Neural crest cell (in vitro differentiated cells): ENCODE data around the gene LRRC7. TPM values are rescaled to one million over a fixed set of nuclear protein-coding genes. Genes with fewer than 3 reads are reported as not detected.

ENCODE experiments used
- DNase-seq: peaks from one replicate; pipeline ENCODE4 v3.0.0; 2021; ENCODE audit warnings: low read depth, mixed read lengths, low spot score
- H3K27ac Mint-ChIP-seq: one replicate; pipeline ENCODE4 v1.8.0; 2021; ENCODE audit warnings: mild to moderate bottlenecking, mixed read lengths; ENCODE audit not compliant: unreplicated experiment
- H3K27me3 Mint-ChIP-seq: 2 replicates; pipeline ENCODE4 v1.8.0; 2021; ENCODE audit warnings: low read depth, mild to moderate bottlenecking, mixed read lengths
- H3K36me3 Mint-ChIP-seq: 2 replicates; pipeline ENCODE4 v1.8.0; 2021; ENCODE audit warnings: low read depth, mild to moderate bottlenecking, mixed read lengths
- H3K4me1 Mint-ChIP-seq: 2 replicates; pipeline ENCODE4 v1.8.0; 2021; ENCODE audit warnings: mixed read lengths
- H3K4me3 Mint-ChIP-seq: one replicate; pipeline ENCODE4 v1.8.0; 2021; ENCODE audit warnings: mild to moderate bottlenecking, mixed read lengths
- H3K9me3 Mint-ChIP-seq: 2 replicates; pipeline ENCODE4 v1.8.0; 2021; ENCODE audit warnings: mixed read lengths
- total RNA-seq: library from RNA; stranded (reverse); gene quantifications from 2 replicates; pipeline ENCODE4 v1.2.1, GENCODE V29; 2021
- TF ChIP-seq, protein P1 (sequence below): fragments of 200-600 bp; sonication (generic); conservative IDR thresholded peaks from 2 replicates; pipeline ENCODE4 v1.5.0; 2021; ENCODE audit warnings: antibody characterized with exemption, mild to moderate bottlenecking

The LRRC7 gene
- total RNA-seq, 1 donor from 2014 or later: 2.4 TPM

GRCh38 chr1:69833536-69833935, 265.8 kb downstream of the LRRC7 start:
- no peaks in the 10 kb centered on the region for H3K9me3 Mint-ChIP-seq
- TF ChIP-seq, protein P1, sequence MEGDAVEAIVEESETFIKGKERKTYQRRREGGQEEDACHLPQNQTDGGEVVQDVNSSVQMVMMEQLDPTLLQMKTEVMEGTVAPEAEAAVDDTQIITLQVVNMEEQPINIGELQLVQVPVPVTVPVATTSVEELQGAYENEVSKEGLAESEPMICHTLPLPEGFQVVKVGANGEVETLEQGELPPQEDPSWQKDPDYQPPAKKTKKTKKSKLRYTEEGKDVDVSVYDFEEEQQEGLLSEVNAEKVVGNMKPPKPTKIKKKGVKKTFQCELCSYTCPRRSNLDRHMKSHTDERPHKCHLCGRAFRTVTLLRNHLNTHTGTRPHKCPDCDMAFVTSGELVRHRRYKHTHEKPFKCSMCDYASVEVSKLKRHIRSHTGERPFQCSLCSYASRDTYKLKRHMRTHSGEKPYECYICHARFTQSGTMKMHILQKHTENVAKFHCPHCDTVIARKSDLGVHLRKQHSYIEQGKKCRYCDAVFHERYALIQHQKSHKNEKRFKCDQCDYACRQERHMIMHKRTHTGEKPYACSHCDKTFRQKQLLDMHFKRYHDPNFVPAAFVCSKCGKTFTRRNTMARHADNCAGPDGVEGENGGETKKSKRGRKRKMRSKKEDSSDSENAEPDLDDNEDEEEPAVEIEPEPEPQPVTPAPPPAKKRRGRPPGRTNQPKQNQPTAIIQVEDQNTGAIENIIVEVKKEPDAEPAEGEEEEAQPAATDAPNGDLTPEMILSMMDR: no peak
- no peaks in the 10 kb centered on the region for H3K27me3 Mint-ChIP-seq
- H3K36me3 Mint-ChIP-seq: no peaks in the 10 kb centered on the region
- H3K27ac Mint-ChIP-seq: no peak overlapping the region
- no peak for DNase-seq
- peaks cover 4% of the 10 kb centered on the region for H3K4me1 Mint-ChIP-seq
- no peak overlapping the region for H3K4me3 Mint-ChIP-seq

GRCh38 chr1:69834336-69834735, 266.6 kb downstream of the LRRC7 start:
- DNase-seq: no peak
- Mint-ChIP-seq H3K27me3 (no peaks in the 10 kb centered on the region), H3K4me1 (peaks cover 4% of the 10 kb centered on the region), H3K36me3 (no peaks in the 10 kb centered on the region), H3K9me3 (no peaks in the 10 kb centered on the region), H3K4me3 (no peak overlapping the region), H3K27ac (no peak overlapping the region)
- TF ChIP-seq, protein P1: no peak

GRCh38 chr1:69835955-69836354, 268.2 kb downstream of the LRRC7 start:
- H3K4me1 Mint-ChIP-seq: peaks cover 4% of the 10 kb centered on the region
- no peaks in the 10 kb centered on the region for H3K27me3 Mint-ChIP-seq
- DNase-seq: no peak
- no peak overlapping the region for H3K27ac Mint-ChIP-seq
- no peaks in the 10 kb centered on the region for H3K36me3 Mint-ChIP-seq
- H3K4me3 Mint-ChIP-seq: no peak overlapping the region
- TF ChIP-seq, protein P1: no peak
- H3K9me3 Mint-ChIP-seq: no peaks in the 10 kb centered on the region

DNA sequence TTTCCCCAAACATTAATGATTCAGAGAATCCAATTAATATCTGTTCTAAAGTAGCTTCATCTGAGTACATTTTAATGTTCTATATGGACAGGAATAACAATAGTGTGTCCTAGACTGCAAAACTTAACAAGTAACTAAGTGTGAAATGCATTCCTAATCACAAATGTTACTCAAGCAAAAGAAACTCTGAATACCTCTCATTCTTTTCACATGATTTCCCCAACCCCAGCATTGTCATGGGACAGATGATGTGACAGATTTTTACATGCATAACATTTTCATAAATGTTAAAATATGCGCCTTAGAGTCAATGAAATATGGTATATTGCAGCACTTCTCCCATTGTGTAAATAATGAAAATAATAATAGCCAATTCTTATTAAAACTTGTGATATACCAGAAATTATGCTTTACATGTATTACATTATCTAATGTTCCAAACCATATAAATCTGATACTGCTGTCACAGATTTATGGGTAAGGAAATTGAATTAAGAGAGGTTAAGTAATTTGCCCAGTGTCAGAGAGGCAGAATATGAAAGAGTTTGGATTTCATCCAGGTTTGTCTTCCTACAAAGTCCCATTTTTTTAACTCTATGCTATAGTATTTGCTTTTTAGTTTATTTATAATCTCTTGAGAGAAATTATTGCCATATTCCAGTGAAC, 269.4 kb downstream of the LRRC7 start:
- no peaks in the 10 kb centered on the region for H3K27me3 Mint-ChIP-seq
- TF ChIP-seq, protein P1: no peak
- no peaks in the 10 kb centered on the region for H3K36me3 Mint-ChIP-seq
- H3K9me3 Mint-ChIP-seq: no peaks in the 10 kb centered on the region
- H3K4me3 Mint-ChIP-seq: no peak overlapping the region
- no peak for DNase-seq
- H3K27ac Mint-ChIP-seq: no peak overlapping the region
- H3K4me1 Mint-ChIP-seq: peaks cover 4% of the 10 kb centered on the region

- no peak overlapping the region for H3K4me3 Mint-ChIP-seq
Observed at GRCh38 chr1:69842326-69842725, 274.6 kb downstream of the LRRC7 start.

More at GRCh38 chr1:69842326-69842725, 274.6 kb downstream of the LRRC7 start:
- Mint-ChIP-seq H3K27ac (no peak overlapping the region), H3K9me3 (peaks cover 2% of the 10 kb centered on the region), H3K4me1 (no peaks in the 10 kb centered on the region), H3K36me3 (no peaks in the 10 kb centered on the region), H3K27me3 (no peaks in the 10 kb centered on the region)
- no peak for DNase-seq
- TF ChIP-seq, protein P1: no peak
